Activated CD8-positive, alpha-beta memory T cell treated with anti-CD3 and anti-CD28 coated beads, Interleukin-2, amount 50 U/mL, for 48 hours (primary cell): ENCODE results near the gene PAK3.

Source experiments
- DNase-seq: peaks from one replicate; pipeline ENCODE4 v3.0.0-alpha.2; 2020

PAK3 gene

DNA sequence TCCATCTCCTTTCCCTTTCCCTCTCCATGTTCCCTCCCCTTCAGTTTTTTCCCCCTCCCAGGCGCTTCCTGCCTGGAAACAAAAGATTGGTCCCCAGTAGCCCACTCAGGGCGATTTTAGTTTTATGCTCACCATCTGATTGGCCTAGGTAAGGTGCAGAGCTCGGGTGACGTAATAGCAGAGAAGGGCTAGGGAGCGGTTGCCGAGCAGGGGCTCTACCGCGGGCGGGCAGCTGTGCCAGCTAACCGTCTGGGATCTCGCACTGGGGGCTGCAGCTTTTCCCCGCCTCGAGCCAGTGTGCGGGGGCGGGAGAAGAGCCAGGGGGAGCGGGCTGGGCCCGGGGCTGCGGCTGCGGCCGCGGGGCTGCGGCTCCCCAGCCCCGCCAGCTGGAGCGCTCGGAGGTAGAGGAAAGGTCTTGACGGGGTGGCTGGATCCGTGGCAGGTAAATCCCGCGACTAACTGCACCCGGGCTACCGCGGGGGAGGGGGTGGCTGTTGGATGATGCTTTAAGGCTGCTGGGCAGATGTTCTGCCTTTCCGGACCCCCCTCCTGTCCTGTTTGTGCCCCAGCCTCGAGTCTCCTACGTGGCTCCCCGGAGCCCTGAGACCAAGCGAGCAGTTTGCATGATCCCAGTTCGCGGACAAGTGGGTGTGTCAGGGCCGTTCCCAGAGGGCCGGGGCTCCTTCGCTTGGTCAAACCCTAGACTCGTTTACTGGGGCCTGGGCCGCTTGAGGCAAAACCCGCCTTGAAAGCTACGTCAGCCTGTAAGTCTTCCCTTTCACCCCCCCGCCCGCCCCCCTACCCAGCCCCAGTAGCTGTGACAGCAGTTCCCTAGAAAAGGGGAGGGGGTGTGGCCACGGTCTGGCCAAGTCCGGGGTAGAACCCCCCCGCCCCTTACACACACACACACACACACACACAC lies at the start of gene PAK3:
PAK3 (plus strand) TSS at position 218 of the 922 bp plus-strand sequence. CDS start 26,913 bp downstream, outside the sequence.
- DNase-seq, result no peak

DNA sequence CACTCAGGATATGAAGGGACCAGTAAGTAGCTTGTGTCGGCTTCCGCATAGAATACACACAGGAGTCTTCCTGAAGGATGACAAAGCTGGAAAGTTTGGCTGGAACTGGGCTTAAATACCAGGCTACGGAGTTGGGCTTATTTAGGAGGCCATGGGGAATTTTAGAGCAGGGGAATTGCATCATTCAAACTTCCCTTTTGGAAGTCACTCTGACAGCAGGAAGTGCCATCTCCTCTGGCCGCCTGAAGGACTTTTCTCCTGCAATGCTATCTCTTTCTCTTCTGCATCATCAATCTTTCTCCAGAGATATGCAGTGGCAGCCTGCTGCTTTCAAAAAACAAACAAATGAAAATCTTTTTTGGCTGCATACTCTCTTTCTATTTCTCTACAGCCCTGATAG lies 48.4 kb upstream of the PAK3 start:
- DNase-seq, result no peak

DNA sequence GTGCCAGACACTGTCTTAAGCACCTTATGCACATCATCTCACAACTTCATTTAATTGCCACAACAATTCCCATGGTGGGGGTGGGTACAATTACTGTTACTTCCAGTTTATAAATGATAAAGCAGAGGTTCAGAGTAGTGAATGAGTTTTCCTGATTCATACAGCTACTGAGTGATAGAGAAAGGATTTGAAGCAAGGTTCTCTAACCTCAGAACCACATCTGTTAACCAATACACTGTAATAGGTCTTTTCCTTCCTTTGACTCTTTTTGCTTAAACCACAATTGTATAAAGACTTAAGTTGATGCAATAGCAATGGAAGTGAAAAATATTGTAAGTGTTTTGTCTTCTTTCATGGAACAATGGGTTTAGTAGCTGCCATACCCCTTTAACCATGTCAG lies 43.5 kb upstream of the PAK3 start:
- no peak for DNase-seq

DNA sequence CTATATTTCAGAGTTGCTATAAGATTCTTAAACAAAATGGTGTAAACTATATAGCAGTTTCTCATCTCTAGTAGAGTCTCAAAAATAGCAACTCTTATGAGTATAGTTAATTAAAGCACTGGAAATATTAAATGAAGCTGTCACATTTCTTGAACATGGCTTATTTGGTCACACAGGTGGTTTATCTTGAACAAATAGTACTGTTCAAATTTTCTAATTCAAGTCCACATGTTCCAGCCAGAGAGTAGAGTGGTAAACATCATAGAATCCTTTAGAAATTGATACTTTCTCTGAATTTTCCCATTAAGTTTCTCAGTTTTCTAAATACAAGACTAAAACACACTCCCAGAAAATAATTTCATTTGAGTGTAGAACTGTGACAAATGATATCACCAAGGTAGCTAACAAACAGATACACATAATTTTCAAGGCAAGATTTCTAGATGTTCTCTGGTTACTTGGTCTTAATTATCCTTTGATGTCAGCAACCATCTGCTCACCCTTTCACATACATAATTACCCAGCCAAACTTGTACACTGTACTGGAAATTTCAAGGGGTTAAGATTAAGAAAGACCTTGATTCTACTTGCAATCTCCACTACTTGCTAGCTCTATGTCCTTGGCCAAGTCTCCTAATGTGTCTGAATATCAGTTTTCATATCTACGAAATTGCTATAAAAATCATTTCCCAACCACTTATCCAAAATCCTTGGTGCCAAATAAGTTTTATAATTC lies 24.3 kb upstream of the PAK3 start:
- no peak for DNase-seq

DNA sequence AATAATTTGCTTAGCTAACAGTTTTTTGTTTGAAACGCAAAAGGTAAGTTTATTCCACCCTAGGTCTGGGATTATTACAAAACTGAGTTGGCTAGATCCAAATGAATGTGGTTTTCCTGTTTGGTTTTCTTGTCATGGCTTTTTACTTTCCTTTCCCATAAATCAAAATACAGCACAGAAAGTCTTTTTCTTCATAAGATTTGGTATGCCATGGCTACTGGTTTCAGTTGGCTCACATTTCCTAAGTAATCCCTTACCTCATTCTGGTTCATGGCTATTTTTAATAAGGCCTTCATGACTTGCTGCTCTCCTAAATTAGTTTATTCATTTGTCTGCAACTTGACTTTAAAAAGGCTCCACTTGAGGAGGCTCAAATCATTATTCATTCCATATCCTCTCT lies 12.9 kb upstream of the PAK3 start:
- DNase-seq, result no peak

DNA sequence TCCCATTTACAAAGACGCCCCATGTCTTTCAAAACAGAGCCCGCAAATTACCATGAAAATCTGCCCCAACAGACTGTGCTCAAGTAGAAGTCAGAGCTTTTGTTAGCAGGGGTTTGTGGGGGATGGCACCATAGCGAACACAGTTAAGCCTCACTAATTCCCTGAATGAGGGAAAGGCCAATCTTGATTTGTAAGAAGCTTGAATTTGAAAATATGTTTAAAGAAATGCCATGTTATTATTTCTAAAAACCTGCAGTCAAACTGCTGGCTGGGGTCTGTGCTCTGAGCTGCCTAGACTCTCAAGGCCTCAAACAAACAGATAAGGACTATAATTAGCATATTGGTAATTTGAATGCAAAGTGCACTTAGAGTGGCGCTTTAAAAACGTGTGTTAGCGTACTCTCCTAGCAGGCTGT lies 9.4 kb upstream of the PAK3 start:
- DNase-seq, result no peak

DNA sequence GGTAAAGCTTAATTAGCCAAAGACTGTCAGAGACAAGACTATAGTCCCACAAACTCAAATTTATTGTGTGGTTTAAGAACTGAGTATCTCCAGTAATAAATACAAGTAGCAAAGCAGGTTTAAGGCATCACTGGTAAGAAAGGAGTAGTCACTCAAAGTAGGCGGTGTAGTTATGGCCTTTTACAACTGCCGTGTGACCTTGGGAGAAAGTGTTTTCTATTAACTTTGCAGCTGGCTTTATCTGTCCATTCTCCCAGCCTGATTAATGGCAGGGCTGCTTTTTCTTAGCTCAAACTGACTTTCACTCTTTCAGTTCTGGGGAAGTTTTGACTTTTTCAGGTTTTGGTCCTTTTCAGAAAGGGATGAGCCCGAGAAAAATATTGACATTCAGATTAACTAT lies 7.4 kb upstream of the PAK3 start:
- DNase-seq, result no peak

DNA sequence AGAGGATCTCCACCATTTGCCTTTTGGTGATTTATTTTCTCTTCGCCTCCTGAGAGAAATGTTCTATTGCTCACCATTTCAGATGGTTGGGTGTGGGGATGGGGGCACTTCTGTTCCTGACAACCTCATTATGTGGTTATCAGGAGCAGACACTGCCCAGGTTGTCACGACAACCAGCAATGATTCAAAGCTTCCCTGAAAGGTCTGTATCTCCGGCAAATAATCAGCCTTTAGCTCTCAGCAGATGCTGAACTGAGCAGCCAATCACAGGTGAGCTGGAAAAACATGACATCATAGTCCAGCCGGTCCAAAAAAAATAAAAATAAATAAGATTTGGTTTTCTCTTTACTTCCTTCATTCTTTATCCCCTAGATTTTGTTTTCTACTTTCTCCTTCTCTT lies 5.5 kb upstream of the PAK3 start:
- no peak for DNase-seq

DNA sequence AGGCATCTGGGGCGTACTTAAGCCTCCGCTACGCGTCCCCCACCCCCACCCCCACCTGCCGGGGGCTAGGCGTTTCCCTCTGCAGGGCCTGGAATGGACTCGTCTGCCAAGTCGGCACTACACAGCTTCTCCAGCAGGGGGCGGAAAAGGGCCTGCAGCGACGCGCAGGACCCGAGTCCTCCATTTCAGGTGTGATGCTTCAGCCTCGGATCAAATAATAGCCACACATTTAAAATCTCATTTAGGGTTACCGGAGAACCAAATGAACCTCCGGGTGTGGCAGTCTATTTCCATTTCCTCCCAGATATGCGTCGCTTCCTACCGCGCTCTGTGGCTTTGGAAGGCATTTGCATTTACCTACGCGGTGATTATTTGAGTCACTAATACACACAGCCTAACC lies 2.9 kb downstream of the PAK3 start:
- peak; percentile 79 for DNase-seq

DNA sequence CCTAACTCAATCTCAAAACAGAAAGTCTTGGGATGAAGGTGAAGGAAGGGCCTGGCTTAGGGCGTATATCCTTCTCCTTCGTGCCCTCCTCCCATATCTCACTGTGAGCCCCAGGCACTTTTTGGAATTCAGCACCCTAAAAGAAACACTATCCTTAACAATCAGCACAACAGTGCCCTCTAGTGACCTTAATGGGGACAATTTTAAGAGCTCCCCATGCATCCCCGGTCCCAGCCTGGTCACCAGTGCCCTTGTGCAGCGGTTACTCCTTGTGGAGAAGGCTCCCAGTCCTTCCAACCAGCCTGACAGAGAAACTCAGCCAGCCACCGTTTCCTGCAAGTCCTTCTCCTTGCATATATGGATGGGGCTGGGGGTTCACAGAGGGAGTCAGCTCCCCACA lies 4.2 kb downstream of the PAK3 start:
- DNase-seq, result peak; percentile 54

DNA sequence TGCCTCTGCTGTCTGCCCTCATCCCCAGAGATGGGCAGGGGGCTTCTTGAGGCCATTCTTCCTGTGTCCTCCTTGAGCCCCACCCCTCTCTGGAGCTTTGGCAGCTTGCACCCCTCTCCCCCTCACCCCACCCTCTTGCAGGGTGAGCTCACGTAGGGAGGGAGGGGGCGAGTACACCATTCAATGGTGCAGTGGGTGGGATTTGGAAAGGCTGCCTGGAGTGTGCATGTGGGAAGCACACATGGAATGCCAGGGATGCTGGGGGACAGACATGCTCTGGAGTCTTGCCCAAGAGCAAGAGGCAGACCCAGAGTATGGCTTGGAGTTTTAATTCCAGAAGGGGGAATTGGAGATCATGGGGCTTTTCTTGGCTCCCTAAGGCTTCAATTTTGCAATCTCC lies 5.6 kb downstream of the PAK3 start:
- DNase-seq, result no peak

DNA sequence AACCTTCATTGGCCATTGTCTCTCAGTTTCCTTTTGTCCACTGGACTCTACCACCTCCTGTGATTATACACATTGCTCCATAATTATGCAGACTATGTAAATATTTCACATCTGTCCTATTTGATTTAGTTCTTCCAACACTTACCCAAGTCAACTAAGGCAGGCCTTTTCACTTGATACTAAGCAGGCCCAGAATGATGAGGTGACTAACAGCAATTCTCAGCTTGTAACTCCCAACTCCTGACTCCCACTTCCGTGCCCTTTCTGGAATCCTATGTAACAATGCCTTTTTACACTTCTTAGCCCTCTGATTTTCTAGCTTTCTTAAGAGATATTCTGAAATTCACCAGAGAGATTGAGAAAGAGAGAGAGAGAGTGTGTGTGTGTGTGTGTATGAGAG lies 6.6 kb downstream of the PAK3 start:
- DNase-seq, result no peak

DNA sequence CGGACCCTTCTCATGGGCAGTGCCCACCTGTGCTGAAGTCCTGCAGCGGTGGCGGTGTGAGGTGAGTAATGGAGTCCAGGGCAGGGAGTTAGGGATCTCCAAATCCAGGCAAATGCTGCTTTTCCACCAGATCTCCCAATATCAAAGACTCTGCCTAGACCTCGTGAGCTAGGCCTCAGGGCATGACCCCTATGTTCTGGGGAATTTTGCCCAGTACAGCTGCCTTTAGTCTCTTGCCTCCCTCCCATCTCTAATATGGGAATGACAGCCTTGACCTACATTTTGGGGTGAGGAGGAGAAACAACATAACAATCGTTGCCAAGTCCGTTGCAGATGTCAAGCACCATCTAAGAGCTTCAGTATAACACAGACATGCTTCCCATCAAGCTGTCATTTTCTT lies 7.3 kb downstream of the PAK3 start:
- DNase-seq, result no peak

DNA sequence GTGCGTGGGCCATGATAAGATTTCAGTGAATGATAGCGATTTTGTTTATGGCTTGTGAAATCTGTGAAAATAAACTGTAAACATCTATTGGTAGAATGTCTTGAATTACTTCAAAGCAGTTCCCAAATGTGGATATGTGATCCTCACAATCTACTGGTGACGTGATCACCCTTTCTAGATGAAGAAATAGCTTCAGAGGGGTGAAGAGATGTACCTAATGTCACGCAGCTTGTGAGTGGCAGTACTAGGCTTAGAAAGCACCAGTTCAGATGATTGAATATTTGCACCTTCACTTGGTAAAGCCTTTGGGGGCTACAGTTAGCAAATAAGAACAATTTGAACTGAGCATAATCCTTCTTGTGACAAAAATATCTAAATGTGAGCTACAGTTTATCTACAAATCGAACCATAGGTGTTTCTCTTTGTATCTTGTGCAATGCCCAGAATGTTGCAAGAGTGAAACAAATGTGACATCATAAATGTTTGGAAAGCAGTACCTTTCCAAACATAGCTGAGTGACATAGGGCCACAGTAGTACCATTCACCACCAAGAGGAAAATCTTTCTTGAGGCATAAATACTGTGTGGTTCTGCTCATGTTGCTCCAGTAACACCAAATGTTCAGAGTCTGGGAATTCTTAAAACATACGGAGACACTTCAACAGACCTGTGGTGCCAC lies 14.2 kb downstream of the PAK3 start:
- DNase-seq, result no peak

DNA sequence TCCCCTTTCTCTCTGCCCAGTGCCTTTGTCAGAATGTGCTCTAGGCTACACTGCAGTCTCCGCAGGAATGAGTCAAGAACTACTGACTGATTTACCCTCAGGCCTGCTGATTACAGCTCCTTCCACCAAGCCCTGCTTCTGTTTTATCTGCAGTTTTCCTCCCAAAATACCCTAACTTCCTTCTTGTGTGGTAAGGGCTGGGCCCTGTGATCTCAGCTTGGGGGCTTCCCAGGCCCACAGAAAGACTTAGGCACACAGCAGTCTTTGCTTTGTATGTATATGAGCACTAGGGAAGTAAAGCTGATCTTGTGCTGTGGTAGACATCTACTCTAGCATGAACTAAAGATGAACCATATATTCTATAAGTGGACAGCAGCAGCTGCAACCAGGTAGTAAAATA lies 18.8 kb downstream of the PAK3 start:
- no peak for DNase-seq

DNA sequence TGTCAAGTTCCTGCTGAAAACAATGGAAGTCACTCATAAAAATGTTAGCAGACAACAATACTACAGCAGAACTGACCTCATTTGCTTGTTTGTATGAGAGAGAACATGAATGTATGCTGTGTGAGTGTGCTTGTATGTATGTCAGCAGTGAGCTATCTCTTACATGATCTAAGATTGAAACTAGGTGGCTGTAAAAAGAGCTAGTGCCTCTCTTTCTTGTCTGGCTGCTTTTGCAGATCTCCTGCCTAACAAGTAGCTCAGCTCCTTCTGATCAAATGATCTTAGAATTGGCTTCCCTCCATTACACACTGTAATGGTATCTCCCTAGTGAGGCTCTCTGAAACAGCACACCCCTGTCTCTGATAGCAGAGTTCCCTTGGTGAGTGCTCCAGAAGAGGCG lies 20.7 kb downstream of the PAK3 start:
- no peak for DNase-seq

DNA sequence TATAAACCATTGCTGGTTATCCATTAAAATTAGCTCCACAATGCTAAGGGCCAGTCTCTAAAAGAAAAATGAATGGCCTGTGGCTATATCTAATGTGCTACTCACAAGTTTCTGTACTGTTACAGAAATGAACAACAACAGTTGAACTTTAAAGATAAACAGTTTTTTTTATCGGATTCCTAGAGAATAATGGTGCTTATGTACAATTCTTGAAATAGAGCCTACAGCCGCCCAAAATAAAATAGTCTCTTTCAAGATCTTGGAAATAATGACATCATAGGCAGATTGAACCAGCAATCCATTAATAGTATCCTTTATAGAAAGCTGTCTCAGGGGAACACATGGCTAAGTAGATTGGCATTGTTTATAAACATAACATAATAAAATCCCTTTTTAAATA lies 23.4 kb downstream of the PAK3 start:
- DNase-seq, result no peak

DNA sequence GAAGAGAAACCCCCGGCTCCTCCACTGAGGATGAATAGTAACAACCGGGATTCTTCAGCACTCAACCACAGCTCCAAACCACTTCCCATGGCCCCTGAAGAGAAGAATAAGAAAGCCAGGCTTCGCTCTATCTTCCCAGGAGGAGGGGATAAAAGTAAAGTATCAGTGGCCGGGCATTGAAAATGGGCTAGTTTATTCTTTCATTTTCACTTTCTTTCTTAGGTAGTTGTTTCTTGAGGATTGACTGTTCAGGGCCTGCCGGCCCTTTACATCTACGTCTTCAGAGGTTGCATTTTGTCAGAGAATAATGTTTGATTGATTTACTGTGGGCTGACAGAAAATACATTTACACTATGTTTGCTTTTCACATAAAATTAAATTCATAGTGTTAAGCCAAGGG lies 27.1 kb downstream of the PAK3 start:
- no peak for DNase-seq

DNA sequence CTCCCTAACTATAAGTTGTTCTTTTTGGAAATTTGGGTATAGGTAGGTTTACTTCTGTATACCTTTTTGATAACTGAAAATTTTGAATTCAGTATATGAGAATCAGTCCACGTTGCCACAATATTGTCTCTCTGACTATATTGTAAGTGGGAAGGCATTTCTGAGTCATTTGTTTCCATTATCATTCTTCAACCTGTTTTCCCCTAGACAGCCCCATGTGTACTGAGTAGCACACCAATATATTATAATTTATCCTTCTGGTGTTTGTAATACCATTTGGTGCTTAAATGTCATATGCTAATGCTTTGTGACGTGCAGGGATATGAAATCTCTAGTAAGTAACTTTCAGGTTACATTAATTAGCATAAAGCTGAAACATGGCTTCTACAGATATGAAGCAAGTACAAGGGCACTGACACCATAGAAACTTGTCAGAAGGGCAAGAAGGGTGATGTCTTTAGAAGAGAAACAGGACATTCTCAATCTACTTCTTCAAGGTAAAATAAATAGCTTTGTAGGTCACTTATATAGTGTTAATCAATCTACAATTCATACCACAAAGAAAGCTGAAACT lies 27.7 kb downstream of the PAK3 start:
- no peak for DNase-seq

DNA sequence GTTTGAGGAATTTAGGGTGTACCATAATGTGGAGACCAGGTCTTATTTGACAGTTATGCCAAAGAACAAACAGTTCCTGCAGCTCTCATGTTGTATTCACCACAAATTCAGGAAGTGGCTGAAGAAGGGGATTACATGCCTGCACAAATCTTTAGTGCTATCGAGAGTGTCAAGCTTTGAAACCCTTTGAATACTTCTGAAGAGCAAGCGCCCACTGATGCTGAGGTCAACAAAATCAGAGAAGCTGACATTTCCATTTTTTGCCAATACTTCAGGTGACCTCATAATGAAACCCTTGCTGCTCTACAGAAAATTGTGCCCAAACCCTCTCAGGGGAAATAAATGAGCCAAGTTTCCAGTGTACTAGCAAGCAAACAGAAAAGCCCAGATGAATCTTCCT lies 28.4 kb downstream of the PAK3 start:
- DNase-seq, result no peak

DNA sequence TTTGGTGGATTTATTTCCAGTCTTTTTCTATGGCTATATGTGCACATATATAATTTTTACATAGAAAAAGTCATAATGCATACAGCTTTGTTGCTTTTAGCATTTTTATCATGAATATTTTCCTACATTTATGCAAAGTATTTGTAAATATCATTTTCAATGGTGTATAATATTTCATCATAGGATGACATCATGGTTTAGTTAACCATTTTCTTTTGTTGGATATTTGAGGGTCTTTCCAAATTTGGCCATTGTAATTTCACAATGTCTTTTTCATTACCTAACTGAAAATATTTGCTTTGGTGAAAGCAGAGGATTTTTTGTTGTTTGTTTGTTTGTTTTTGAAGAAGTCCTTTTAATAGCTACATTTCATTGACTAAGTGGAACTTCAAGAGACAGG lies 31.0 kb downstream of the PAK3 start:
- no peak for DNase-seq

DNA sequence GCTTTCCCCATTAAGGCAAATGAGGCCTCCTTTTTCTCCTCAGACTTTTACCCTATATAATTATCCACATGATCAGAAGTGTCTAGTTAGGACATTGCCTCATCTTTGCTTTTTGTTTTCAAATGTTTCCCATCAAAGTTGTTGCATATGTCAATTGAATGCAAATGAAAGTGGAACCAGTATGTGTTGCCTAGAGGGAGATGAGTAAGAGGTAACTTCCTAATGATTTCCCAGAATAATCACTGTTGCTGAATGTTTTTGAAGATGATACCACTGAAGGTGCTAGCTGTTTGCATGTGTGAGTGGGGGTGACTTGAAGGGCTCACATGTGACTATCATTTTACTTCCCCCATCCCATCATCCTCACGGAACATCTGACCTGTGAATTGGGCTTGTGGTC lies 33.9 kb downstream of the PAK3 start:
- no peak for DNase-seq

DNA sequence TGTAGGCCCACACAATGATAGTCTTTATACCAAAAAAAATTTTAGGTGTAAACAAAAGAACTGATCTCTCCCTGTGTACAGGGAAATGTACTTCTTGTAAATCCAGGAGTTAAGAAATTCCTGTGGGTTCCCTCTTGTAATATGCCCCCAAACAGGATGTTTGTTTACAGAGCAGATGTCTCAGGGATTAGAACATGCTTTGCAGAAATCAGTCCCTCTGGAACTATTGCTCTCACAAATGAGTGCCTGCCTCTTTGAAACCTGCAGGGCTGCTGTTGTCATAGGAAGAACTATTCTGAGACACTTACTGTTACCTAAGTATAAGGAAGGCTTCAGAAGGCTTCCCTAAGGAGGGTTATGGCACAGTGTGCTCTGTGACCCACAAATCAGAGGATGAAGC lies 35.6 kb downstream of the PAK3 start:
- DNase-seq, result no peak
